Fibroblast of lung (primary cell): Measurements from ENCODE around the gene TUNAR.

ENCODE experiments used
- EZH2 ChIP-seq: IDR thresholded peaks from 2 replicates; pipeline ENCODE4 v1.5.1; 2012; ENCODE audit warnings: low read length, control low read depth, mild to moderate bottlenecking; ENCODE audit errors: missing control alignments
- TF ChIP-seq, protein P1 (sequence below), 2 donors: IDR thresholded peaks in 1 of 2; conservative IDR thresholded peaks in 1 of 2; 1 replicate in 1 of 2; 2 replicates in 1 of 2; pipeline ENCODE4 v1.5.1; 2011 to 2012; ENCODE audit warnings: low read length in 2 of 2, control low read depth in 1 of 2, inconsistent platforms in 1 of 2, low read depth in 1 of 2, mild to moderate bottlenecking in 1 of 2

DNA sequence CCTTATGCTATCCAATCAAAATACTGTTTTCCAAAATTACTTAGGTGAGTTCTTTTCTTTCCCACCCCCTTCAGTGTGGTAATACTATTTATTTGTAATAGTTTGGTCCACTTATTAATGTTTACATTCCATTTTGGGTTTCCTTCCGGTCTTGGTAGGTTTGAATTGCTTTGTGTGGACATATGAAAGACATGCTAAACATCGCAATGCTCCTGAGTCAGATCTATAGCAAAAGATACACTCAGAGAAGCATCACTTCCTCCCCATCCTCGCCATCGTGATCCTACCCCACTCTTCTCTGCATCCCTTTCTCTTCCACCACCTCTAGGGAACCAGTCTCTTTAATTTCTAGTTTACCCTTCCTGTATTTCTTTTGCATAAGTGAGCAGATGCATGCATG lies 30.0 kb downstream of the TUNAR start:
- TF ChIP-seq, protein P1, sequence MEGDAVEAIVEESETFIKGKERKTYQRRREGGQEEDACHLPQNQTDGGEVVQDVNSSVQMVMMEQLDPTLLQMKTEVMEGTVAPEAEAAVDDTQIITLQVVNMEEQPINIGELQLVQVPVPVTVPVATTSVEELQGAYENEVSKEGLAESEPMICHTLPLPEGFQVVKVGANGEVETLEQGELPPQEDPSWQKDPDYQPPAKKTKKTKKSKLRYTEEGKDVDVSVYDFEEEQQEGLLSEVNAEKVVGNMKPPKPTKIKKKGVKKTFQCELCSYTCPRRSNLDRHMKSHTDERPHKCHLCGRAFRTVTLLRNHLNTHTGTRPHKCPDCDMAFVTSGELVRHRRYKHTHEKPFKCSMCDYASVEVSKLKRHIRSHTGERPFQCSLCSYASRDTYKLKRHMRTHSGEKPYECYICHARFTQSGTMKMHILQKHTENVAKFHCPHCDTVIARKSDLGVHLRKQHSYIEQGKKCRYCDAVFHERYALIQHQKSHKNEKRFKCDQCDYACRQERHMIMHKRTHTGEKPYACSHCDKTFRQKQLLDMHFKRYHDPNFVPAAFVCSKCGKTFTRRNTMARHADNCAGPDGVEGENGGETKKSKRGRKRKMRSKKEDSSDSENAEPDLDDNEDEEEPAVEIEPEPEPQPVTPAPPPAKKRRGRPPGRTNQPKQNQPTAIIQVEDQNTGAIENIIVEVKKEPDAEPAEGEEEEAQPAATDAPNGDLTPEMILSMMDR (conservative IDR thresholded peaks at IDR 0.05 in 1 of 2, IDR thresholded peaks at IDR 0.05 in 1 of 2; ENCODE audit: low read depth in 1 of 2, low read length in 2 of 2): no peak
- no peak for TF ChIP-seq EZH2
